NCI-H1092 treated with DMSO at 0.1 percent for 48 hours (cell line): ENCODE measurements around the gene MSL3B.
A peak's percentile ranks its signal among the peaks of the same experiment; 100 is the strongest.

Experiments
- DNase-seq: peaks from one replicate; lab custom pipeline; 2025; lab: John Stamatoyannopoulos, UW

Gene MSL3B

DNA sequence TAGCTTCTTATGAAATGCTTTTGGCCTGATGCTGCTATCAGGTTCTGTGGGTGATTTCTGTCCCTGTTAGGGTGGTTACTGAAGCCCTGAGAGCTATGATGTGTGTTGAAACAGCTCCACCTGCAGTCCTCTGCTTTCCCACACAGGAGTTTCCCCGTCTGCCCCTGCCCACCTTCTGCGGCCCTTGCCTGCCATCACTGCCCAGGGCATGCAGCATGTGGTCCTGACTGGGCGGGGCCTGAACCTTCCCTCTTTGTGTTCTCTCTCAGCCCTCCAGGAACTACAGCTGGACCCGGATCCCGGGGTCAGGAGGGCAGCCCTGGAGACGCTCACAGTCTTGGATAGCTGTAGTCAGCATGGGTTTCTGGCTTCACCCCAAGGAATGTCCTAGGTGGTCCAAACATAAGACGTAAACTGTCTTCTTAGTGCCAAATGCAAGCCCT, 35.3 kb downstream of the MSL3B start:
- peak; percentile 46 for DNase-seq

- DNase-seq = no peak
Observed at GRCh38 chr2:233832414-233832813, 35.8 kb downstream of the MSL3B start.

DNA sequence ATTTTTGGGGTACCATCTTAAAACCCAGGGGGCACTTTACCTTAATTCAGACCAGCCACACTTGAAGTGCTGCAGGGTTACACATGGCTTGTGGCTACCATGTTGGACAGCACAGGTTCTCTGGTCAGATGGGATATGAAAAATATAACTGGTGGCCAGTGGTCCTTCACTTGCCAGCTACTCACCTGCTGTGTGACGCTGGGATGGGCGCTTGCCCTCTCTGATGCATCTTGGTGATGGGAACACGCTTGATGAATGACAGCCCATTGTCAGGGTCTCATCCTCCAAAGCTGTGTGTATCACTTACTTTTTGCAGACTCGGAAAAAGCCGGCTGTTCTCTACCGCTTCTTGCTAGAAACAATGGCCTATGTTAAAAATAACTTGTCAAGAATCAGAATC, 36.3 kb downstream of the MSL3B start:
- DNase-seq = no peak

DNA sequence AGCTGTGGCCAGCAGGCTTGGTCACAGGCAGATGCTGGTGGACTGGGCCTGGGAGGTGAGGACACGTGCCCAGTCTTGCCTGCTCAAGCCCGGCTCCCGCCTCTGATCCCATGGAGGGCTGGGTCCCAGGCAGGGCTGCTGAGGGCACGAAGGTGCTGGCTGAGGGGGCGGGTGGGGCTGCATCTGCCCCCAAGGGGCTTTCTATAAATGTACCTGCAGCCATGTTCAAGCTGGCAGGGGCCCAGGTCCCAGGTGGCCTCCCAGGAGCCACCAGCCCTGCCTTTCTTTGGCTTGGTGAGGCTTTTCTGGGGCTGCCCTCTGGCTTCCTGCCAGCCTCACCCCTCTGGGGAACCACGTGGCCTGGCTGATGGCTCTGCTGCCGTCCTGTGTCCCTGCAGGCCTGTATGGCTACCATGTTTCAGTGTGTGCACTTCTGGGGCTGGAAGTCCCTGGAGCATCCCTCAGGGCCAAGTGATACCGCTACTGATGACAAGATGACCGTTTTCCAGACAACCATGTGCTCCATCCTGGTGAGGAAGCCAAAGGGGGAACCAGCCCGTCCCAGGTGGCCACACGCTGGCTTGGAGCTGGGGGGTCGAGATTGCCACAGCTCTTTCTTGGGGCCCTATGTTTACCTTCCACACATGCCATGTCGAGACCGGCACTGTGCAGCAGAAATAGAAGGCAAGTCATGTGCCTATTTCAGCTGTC, 37.0 kb downstream of the MSL3B start:
- no peak for DNase-seq

GRCh38 chr2:233830111-233830802, 37.9 kb downstream of the MSL3B start:
- DNase-seq = no peak

DNA sequence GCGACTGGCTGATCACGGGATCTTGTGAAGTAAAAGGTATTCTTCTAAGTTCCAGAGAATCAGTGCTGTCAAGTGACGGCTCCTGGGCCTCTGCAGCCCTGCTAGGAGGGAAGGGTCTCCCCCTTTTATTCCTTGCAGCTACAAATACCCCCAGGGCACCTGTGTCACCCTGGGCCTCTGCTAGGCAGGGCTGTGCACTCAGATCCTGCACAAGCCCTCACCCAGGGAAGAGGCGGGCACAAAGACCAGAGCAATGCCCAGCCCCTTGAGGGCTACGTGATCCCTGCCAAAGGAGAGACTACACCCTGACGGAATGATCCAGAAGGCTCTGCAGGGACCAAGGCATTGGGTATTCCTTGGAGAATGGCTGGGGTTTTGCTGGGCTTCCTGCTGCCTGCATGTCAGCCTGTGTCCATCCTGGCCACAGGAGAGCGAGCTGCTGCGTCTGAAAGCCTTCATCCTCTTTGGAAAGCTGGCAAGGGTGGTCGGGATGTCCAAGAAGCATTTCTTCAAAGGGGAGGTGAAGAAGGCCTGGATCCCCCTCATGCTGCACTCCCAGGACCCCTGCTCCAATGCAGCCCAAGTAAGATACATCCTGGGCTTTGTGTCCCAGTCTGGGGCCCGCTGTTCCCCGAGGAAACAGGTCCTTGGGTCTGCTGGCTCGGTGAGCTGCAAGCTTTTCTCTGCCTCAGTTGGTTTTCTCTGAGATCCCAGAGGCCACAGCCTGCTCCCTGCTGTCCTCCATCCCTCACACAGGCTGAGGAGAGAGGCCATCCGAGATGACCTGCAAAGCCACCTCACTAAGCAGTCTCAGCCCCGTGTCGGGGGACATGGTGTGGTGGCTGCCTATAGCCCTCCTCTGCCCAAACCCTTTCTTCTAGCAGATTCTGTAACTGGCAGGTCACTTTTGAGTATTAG, 38.7 kb downstream of the MSL3B start:
- no peak for DNase-seq

DNA sequence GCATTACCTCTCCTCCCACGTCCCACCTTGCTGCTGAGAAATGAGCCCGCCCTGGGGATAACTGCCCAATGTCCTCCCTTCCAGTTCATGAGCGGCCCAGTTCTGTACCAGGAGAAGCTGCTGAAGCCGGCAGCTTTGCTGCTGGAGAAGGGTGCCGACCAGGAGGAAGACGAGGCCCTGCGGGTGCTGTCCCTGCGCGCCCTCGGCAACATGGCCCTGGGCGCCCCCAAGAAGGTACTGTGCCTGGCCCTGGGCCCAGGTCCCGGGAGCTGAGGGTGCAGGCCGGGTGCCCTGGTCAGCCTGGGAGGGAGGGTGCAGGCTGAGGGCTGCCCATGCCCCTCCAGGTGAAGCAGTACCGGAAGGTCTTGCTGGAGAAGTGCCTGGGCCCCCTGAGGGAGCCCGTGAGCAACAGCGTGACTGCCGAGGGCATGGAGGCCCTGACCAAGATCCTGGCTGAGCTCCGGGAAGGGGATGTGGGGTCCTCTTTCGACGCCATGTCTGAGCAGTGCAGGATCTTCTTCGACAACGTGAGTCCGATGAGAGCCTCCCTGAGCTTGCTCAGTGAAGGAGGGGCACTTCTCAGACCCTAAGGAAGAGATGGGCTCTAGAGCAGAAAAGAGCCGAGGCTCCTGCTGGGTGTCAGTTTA, 39.5 kb downstream of the MSL3B start:
- no peak for DNase-seq

DNA sequence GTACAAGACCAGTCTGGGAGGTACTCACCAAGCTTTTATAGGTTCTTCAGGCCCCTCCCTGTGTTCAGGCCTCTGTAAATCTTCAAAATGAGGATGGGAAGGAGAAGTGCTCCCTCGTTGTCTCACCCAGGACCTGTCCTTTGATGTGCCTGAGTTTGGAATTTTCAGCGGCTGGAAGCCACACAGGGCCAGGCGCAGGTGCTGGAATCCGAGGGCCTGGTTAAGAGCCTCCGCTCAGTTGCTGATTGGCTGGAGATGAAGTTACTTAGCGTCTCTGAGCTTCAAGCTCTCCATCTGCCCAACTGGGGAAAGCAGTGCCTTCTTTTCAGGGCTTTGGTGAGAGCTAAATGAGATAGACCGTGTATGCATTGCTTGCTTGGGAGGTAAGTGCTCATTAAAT, 43.8 kb downstream of the MSL3B start:
- DNase-seq = no peak

DNA sequence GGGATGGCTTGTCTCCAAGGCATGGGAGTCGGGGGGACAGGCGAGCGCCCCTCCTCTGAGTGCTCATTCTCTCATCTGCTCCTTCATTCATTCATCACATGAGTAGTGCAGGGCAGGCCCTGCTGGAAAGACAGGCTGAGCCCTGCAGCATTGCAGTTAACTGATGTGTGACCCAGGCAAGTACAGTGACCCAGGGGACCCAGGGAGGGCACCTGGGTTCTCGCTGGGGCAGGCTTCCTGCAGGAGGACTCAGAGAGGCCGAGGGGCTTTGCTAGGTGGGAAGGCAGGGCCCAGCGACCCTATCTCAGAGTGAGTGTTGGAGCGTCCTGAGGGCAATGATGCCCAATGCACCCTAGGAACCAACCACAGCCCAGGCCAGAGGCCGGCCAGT, 44.5 kb downstream of the MSL3B start:
- DNase-seq = no peak

DNA sequence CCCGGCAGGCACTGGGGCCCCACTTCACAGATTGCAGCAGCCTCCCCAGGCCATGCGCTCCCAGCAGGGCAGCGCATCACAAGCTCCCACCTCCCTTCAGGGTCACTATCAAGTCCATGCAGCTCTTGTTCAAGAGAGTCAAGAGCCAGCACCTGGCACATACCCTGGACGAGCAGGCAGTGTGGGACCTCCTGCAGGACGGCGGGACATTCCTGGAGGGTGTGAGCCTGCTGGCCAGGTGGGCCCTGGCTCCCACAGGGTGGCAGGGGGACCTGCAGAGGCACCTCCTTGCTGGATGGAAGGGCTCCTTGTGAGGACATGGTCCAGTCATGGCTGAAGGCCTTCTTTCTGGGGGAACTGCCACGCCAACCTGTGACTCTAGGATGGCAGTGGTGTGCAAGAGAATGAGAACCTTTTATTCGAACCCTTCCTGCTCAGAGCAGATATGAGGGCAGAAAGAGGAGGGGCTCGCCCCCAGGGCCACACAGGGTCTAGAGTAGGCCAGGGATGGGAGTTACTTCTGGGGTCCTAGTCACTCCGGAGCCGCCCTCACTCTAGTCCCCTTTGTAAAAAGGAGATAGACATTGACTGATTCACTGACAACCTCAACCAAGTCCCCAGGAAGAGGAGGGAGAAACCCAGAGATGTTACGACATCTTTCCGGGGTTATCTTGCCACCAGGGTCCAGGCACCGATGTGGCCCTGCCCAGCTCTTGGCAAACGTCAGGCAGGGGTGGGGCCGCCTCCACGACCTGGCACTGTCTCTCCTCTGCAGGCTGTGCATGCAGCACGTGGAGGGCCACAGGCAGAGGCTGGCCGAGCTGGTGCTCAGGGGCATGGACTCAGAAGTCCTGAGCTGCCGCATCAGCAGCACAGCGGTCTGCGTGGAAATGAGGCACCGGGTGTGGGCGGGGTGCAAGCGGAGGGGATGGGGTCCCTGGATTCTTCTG, 45.1 kb downstream of the MSL3B start:
- no peak for DNase-seq

DNA sequence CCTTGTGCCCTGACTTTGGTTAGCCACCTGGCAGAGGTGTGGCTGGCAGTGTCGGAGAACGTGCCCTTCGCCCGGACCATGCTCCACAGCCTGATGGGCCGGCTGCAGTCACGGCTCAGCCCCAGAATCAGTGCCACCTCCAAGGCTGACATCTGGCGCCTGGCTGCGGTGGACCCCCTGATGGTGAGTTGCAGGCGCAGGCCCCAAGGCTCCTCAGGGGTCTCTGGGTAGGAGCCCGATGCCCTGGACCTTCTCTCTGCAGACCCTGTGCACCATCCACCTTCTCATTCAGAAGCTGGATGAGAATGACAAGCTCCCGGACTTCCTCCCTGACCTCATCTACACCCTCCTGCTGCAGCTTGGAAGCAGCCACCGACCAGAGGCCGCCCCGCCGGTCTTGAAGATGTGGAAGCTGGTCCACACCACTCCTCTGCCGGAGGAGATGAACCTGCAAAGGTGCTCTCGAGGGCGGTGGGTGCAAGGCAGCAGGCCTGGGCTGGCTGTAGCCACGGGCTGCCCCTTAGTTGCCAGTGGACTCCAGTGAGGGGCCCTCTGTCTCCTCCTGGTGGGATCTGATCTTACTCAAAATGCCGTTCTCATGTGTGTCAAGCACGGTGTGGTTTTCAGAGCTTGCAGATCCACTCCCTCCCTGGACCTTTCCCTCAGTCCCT, 46.0 kb downstream of the MSL3B start:
- no peak for DNase-seq

DNA sequence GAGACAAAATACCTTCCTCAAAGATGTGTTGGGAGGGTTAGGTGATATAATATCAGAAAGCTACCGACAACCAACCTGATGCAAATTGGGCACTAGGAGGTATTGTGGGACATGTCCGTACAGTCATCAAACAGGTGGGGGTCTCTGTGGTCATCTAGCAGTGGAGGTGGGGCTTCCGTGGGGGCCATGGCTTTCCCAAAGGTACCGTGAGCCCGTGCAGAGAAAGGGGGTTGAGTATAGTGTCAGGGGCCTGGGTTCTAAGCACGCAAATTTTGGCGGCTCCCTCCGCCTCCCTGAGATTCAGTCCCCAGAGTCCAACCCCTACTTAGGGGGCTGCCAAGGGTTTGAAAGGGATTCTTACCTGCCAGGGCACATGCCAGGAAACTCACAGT, 46.5 kb downstream of the MSL3B start:
- no peak for DNase-seq

GRCh38 chr2:233821196-233821595, 47.0 kb downstream of the MSL3B start:
- DNase-seq = no peak

DNA sequence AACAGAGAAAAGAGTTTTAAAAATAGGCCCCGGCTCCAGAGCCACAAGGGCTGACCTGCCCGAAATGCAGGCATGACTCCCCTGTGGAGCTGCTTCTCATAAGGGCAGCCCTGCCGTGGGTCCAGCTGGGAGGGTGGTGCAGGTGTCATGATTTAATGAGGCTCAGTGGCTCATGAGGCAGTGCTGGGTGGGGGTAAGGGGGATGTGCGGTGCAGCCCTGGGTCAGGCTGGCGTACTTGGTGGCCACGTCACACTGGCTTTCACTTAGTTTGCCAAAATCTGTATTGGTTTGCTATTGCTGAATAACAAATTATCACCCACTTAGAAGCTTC, 47.4 kb downstream of the MSL3B start:
- no peak for DNase-seq

GRCh38 chr2:233819884-233820773, 48.1 kb downstream of the MSL3B start:
- no peak for DNase-seq

GRCh38 chr2:233818639-233819621, 49.3 kb downstream of the MSL3B start:
- no peak for DNase-seq

DNA sequence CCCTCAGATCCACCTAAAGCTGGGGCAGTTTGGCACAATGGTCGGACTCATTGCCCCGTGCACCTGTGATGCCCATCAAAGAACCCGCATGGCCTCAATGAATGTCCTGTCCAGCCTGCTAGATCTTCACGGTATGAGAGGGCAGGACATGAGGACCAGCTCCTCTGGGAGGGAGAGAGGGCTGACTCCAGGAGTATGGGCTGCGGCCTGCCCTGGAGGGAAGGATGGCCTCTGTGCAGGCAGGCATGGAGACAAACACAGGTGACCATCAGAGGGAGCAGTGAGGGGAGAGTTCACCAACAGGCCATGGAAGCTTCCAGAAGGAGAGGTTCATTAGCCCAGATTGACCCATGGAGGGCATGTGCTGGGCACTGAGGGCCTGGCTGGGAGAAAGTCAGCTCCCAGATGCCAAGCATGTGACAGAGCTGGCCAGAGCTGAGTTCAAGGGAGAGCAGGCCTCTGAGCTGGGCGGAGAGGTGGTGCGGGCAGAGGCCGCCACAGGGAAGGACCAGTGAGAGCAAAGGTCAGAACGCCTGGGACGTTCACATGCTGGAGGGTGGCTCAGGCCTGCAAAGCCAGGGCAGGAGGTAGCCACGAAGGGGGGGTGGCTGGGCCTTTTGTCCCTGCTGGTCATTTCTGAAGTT, 50.1 kb downstream of the MSL3B start:
- DNase-seq = no peak

DNA sequence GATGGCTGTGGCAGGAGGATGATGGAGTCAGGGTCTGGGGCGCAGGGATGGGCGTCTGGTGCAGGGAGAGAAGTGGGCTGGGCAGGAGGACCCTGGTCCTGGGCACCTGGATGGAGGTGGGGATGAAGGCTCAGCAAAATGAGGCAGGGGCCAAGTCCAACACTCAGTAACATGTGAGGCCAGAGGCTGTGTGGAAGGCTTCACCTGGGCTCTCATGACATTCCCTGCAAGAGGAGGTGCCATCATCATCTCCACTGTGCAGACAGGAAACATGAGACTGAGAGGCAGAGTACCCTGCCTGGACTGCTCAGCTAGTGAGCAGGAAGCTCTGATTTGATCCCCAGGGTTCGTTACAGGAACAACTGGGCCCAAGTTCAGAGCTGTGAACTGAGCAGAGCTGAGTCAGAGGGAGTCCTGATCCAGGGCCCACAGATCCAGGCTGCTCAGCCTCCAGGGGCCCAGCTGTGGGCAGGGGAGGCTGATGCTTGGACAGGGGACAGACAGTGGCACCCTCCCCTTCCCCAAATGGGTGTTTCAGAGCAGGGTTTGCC, 50.8 kb downstream of the MSL3B start:
- DNase-seq = no peak
